HG02981 (cell line): Measurements from ENCODE around the gene NAP1L3.

ENCODE experiments used
- ATAC-seq: cut with Tn5 transposase; IDR thresholded peaks from one replicate; pipeline ENCODE4 v1.9.1; 2021; ENCODE audit warnings: mild to moderate bottlenecking, moderate library complexity; ENCODE audit not compliant: unreplicated experiment

The NAP1L3 gene

GRCh38 chrX:93673056-93673868 is at the start of gene NAP1L3:
Gene NAP1L3, minus strand, starts transcription at chrX:93673578. Its CDS starts 274 bp downstream, at chrX:93673304.
- peak; percentile 64 for ATAC-seq

GRCh38 chrX:93711076-93711475 is 37.7 kb upstream of the NAP1L3 start:
- no peak for ATAC-seq

GRCh38 chrX:93703701-93704100 is 30.3 kb upstream of the NAP1L3 start:
- no peak for ATAC-seq

- no peak for ATAC-seq
Measured at GRCh38 chrX:93695981-93696380, 22.6 kb upstream of the NAP1L3 start.

- ATAC-seq = no peak
Measured at GRCh38 chrX:93673869-93674271, 492 bp upstream of the NAP1L3 start, which contains the start of gene FAM133A. Gene FAM133A, plus strand, starts transcription at chrX:93674206. Its CDS starts 35,214 bp downstream, at chrX:93709420.

GRCh38 chrX:93660575-93660974 is 12.8 kb downstream of the NAP1L3 start:
- no peak for ATAC-seq

GRCh38 chrX:93649381-93649780 is 24.0 kb downstream of the NAP1L3 start:
- no peak for ATAC-seq

GRCh38 chrX:93637591-93637990 is 35.8 kb downstream of the NAP1L3 start:
- ATAC-seq = no peak
